ENCODE data around the gene LRBA.
A peak's percentile ranks its signal among the peaks of the same experiment; 100 is the strongest.
"Not testable (repeated sequence)": the region's sequence is repeated elsewhere in the genome, so short reads cannot be mapped to it uniquely, and the experiment has no call there.

The LRBA gene

DNA sequence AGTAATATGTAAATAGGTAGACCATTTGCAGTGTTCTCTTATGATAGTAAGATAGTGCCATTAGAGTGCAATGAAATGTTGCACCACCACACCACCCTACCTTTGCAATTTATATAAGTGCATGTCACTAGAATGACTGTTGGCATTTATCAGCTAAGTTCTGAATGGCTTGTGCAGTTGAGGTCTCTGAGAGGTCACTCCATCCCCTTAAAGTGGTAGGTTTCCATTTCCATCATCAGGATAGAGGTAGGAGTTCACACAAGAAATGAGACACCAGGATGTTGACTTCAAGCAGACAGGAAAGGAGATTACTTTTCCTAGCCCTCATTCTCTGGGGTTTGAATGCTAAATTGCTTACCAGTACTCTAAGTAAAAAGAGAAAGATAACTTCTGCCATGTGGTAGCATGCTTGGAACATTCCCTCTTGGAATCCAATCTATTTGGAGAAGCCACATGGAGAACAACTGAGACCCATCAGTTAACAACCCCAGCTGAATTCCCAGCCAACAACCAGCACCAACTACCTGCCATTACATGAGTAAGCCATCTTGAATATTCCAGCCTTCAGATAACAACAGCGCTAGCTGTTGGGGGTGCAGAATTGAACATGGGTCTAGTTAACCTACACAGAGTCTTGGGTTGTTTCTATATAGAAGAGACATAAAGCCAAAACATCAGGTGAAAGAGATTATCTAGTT, 6.7 kb upstream of the LRBA start:
- DNase-seq (ENCODE audit: low spot score) = no peak

DNA sequence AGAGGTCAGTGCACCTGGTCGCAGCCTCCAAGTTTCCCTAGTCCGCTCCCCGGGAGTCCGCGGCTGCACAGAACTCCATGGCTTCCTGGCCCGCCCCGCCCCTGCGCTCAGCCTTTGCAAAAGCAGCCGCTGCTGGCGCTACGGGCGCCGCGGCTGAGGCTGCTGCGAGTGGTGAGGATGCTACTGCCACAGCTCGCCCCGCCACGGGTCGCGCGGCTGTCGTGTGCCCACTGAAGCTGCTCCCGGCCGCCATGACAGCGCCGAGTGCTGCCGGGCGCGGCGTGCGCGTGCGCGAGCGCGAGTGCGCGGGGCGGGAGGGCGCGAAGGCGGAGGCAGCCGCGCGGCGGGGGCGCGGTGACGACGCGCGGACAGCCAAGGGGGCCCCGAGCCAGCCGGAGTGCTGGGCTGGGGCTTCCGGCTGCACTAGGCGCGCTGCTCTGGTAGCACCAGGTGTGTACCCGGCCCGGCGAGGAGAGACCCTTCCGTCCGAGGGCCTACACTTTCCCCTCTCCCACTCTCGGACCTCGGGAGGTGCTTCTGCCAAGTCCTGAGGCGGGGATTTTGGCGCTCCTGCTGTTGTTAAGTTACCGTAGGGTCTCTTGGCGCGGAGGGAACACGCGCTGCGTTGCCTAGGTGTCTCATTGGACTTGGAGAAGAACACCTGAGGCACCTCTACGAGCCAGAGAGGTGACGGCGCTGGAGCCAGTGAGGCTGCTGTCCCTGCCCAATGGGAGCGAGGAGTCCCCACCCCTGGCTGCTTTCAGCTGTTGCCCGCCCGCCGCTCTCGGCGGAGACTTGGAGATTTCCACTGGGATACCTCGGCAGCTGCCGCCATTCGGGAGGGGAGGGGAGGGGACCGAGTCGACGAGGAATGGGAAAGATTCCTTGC, 619 bp upstream of the LRBA start:
- peak; percentile 77 for DNase-seq (ENCODE audit: low spot score)

DNA sequence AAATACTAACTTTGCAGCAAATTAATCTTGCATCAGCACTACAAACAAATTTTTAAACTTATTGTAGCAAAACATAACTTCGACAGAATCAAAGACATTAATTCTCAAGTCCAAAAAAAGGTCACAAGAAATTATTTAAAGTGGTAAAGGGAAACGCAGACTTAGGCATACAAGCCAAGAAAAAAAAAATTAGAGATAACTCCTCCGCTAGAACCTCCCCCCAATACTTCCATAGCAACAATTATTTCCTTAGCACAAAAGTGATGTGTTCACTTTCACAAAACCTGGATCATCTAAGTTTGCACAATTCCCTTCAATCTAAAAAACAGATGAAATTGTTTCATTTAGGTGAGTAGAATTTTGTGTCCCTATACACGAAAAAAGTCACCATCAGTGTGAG, 1.1 kb downstream of the LRBA start:
- DNase-seq (ENCODE audit: low spot score) = no peak

DNA sequence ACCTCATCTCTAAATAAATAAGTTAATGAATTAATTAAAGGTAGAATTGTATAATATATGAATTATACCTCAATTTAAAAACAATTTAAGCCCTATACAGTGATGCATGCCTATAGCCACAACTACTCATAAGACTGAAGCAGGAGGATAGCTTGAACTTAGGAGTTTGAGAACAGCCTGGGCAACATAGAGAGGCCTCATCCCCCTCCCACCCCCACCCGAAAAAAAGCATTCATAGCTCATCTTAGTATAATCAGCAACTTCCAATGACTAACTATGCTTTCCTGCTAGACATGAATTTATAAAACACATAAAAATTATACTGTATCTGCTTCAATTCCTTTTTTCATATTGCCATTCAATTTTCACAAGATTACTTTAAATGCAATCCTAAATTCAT, 1.6 kb downstream of the LRBA start:
- DNase-seq (ENCODE audit: low spot score) = no peak

DNA sequence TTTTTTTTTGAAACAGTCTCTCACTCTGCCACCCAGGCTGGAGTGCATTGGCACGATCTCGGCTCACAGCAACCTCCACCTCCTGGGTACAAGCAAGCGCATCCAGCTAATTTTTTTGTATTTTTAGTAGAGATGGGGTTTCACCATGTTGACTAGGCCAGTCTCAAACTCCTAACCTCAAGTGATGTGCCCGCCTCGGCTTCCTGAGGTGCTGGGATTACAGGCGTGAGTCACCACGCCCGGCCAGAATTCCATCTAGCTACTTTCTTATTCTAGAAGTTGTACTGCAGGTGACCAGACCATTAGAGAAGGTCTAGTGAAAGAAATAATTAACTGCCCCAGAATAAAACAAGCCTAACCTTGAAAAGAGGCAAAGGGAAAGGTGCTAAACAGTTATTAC, 2.3 kb downstream of the LRBA start:
- no peak for DNase-seq (ENCODE audit: low spot score)

DNA sequence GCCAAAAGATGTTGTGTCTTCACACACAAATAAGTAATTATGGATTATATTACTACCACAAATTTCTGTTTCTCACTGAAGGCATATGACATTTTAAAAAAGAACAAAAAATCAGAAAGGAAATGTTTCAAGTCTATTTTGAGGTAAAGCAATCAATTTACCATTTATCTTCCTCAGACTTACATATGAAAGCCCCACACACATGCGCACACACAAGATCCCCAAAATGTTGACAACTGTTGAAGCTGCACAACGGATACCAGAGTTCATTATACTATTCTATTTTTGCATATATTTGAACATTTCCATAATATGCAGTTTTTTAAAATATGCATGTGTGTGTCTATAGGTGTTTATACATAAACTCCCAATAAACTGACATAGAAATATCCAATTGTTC, 2.7 kb downstream of the LRBA start:
- DNase-seq (ENCODE audit: low spot score) = no peak

DNA sequence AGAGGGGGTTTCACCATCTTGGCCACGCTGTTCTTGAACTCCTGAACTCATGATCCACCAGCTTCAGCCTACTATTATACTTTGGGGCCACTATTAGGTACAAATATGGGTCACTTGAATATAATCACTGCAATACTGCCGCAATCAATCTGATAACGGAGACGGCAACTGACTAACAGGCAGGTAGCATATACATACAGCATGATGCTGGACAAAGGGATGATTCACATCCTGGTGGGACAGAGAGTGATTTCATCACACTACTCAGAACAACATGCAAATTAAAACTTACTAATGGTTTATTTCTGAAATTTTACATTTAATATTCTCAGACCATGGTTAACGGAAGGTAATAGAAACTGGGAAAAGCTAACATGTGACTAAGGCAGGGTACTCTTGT, 10.9 kb downstream of the LRBA start:
- no peak for DNase-seq (ENCODE audit: low spot score)

DNA sequence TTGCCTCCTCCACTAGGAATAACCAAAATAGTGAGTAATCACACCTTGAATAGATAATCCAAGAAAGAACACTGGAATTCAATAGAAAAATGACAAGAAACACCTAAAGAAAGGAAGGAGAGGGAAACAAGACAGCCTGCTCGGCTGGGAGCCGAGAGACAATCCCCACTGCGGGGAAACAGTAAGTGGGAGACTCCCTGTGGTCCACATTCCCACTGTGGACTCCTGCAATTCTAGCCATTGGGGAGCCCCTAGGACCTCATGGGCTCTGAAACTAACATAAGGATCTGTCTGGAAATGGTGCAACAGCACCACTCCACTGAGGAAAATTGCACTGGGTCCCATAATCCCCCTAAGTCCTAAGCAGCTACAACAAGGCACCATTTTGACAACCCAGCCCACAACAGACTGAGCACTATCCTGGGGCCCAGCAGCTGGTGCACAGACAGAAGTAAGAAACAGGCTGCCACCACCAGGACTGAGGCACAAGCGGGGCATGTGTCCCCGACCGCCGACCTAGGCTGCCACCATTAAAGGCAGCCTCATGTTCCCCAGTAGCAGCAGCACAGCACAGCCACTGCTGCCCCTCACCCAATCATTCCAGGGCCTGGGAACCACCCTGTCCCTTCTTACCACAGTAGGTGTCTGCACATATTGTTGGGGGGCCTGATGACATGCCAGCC, 14.2 kb downstream of the LRBA start:
- DNase-seq (ENCODE audit: low spot score) = no peak

DNA sequence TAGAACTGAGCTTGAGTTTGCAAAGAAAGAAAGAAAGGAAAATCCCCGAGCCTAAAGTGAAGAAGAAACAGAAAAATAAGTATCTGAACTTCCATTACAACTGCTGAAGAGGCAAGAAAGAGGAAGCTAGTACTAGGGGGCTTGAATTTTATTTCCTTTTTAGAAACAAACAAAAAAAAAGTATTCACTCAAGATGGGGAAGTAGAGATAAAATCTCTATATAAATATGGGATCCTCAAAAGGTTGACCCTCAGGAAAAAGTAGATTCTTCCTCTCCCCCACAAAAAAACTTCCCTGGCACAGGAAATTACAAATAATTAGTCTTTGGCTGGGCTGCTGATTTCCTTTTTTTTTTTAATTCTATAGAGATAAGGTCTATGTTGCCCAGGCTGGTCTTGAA, 16.0 kb downstream of the LRBA start:
- DNase-seq (ENCODE audit: low spot score) = no peak

DNA sequence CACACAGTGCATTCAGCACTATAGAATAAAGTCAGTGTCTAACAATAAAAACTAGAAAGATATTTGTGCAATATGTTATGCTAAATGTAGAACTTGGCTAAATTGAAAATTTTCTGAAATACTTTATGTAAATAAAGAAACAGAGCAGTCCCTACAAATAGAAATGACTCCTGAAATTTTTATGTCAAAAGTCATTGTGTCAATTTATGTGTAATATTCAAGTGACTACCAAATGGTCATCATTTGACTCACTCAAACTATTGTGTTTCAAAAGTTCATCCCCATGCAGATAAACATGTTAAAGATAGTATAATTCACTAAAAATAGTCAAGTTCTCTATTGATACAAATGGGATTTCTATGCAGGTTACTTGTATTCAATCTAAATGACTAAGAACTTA, 17.9 kb downstream of the LRBA start:
- DNase-seq (ENCODE audit: low spot score) = no peak

DNA sequence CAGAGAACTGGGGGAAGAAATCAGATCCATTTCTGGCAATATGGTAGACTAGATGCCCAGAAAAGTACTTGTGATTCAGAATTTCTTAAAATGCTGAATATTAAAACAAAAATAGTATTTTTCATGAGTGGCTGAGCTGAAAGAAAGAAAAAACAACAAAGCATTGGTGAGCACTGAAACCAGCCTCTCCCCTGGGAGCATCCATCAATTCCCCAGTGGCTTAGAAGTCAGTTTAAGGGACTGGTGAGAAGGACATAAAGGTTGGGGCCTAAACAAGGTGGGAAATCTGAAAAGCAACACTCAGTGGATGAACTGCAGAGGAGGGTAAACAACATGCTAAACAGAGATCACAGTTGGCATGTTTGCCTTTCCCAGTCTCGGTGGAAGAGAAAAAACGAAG, 20.4 kb downstream of the LRBA start:
- DNase-seq (ENCODE audit: low spot score) = no peak

DNA sequence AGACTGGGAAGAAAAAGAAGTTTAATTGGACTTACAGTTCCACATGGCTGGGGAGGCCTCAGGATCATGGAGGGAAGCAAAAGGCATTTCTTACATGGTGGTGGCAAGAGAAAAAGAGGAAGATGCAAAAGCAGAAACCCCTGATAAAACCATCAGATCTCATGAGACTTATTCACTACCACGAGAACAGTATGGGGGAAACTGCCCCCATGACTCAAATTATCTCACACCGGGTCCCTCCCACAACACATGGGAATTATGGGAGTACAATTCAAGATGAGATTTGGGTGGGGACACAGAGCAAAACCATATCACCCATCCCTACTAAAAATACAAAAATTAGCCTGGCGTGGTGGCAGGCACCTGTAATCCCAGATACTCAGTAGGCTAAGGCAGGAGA, 21.5 kb downstream of the LRBA start:
- DNase-seq (ENCODE audit: low spot score) = not testable (repeated sequence)

DNA sequence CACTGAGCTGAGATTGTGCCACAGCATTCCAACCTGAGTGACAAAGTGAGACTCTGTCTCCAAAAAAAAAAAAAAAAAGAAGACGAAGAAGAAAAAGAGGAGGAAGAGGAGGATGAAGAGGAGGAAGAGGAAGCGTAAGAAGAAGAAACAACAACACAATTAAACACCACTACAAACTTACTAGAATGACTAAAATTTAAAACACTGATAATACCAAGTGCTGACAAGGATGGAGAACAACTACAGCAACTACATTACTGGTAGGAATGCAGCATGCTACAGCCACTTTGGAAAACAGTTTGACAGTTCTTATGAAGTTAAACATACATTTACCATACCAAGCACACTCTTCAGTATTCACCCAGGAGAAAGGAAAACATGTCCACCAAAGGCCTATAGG, 24.1 kb downstream of the LRBA start:
- DNase-seq (ENCODE audit: low spot score) = no peak

DNA sequence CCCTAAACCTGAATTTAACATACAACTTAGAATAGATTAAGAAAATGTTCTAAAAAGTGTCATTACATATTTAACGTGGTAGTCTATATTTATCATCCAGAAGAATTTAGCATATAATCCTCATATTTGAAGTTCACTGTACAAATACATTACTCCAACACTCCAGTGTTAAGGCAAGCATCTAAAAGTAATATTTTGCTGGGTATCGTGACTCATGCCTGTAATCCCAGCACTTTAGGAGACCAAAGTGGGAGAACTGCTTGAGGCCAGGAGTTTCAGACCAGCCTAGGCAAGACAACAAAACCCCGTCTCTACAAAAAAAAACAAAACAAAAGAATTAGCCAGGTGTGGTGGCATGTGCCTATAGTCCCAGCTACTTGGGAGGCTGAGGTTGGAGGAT, 24.8 kb downstream of the LRBA start:
- DNase-seq (ENCODE audit: low spot score) = no peak

DNA sequence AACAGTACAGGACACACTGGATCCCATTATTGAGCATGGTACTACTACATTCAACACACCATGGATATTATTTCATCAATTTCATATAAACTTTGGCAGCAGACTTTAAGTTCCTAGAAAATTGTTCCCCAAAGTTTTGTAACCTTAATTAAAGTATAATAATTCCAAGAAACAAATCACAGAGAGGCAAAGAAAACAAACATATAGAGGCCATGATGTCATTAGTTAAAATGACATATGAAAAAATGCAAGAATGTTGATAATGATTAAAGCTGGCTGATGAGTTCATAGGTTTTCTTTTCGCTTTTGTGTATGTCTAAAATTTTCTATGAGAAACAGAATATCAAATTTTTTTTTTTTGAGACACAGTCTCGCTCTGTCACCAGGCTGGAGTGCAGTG, 26.8 kb downstream of the LRBA start:
- DNase-seq (ENCODE audit: low spot score) = no peak

DNA sequence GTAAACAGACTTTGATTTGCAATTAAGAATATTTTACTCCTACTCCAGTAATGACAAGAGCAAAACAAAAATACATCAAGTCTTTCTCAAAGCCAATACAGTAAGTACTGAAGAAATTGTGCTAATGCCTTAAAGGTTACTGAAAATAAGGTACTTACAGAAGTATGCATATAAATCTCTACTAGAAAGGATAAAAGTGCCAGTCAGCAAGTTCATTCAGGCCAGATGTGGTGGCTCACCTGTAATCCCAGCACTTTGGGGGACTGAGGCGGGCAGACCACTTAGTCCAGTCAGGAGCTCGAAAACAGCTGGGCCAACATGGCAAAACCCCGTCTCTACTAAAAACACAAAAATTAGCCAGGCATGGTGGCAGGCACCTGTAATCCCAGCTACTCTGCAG, 27.9 kb downstream of the LRBA start:
- no peak for DNase-seq (ENCODE audit: low spot score)

DNA sequence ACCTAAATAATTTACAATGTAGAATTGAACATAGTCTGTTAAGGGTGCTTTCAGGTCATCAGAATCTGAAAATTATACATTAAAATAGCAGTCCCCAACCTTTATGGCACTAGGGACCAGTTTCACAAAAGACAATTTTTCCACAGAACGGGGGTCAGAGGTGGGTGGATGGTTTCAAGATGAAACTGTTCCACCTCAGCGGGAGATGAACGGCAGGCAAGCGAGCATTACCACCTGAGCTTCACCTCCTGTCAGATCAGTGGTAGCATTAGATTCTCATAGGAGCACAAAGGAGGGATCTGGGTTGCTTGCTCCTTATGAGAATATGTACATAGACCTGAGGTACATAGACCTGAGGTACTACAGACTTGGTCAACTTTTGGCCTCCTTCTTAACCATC, 29.0 kb downstream of the LRBA start:
- no peak for DNase-seq (ENCODE audit: low spot score)

DNA sequence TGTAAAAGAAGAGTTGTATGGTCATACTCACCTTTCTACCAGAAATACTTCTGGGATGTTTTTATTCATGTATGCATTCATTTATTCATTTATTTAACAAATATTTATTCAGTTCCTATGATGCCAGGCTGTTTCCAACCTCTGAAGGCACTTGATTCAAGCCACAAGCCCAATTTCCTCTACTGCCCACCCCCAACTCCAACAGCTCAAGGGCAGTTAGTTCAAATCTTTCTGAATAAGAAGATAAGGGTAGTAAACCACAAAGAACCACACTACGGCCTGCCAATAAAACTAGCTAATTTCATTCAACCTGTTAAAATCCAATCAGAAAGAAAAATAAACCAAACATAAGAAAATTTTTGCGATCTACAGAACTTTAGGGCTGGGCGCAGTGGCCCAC, 31.2 kb downstream of the LRBA start:
- DNase-seq (ENCODE audit: low spot score) = no peak

DNA sequence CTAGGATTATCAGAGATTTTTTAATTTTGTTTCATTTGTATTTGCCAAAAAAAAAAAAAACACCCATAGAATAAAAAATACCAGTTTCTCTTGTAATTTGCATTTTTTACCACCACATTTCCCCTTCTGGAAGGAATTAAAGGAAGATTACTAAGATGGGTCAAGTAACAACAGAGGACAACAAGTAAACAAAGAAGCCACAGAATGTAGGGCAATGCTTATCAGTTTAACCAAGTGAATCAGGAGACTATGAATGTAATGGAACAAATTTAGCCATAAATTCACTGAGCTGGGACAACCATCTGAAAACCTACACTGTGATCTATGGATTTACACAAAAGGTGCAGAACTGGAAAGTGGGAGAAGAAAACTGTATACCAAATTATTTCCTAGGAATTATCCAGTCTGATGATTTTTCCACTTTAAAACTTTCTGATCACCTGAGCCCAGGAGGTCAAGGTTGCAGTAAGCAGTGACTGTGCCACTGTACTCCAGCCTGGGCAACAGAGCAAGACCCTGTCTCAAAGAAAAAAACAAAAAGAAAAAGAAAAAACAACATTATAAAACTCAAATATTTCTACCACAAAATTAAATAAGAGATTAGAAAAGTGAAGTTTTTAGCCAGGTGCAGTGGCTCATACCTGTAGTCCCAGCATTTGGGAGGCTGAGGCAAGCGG, 32.4 kb downstream of the LRBA start:
- DNase-seq (ENCODE audit: low spot score) = no peak

DNA sequence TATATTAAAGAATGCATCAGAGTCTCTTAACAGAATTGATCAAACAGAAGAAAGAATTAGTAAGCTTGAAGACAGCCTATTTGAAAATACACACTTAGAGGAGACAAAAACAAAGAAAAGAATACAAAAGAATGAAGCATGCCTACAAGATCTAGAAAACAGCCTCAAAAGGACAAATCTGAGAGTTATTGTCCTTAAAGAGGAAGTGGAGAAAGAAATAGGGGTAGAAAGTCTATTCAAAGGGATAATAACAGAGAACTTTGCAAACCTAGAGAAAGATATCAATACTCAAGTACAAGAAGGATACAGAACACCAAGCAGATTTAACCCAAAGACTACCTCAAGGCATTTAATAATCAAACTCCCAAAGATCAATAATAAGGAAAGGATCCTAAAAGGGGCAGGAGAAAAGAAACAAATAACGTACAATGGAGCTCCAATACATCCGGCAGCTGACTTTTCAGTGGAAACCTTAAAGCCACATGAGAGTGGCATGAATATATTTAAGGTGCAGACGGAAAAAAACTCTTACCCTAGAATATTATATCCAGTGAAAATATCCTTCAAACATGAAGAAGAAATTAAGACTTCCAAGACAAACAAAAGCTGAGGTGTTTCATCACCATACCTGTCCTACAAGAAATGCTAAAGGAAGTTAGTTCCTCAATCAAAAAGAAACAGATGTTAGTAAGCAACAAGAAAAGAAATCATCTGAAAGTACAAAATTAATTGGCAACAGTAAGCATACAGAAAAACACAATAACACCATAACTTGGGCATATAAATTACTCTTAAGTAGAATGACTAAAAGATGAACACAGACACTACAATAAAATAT, 36.1 kb downstream of the LRBA start:
- DNase-seq (ENCODE audit: low spot score) = no peak

DNA sequence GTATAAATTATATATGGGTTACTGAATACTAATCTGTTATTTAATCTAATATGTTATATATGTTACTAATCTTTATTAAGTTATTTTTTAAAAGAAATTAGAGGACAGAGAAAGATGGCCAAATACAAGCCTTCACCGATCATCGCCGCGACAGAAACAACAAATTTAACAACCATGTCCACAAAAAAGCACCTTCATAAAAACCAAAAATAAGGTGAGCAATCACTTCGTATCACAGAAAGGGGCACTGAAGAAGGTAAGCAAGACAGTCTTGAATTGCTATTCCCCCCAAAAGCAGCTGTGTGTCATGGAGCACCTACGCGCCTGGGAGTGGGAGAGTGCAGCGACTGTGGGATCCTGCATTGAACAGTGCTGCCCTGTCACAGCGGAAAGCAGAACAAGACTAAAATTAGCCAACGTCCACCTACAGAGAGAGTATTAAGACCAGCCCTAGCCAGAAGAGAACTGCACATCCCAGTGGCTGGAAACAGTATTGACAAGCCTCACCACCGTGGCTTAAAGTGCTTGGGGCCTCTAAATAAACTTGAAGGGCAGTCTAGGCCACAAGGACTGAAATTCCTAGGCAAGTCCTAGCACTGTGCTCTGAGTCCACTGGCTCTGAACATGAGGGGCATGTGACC, 38.5 kb downstream of the LRBA start:
- DNase-seq (ENCODE audit: low spot score) = no peak

All from CD4-positive, alpha-beta T cell treated with Interleukin-6 at 100 ng/mL for 8 hours (primary cell).